SH-SY5Y (cell line): ENCODE measurements around the gene OPCML.

ENCODE experiments used
- GATA2 ChIP-seq: IDR thresholded peaks from 2 replicates; pipeline ENCODE4 v1.6.1; 2011; ENCODE audit warnings: mild to moderate bottlenecking, low read depth, low read length
- GATA3 ChIP-seq: IDR thresholded peaks from 2 replicates; pipeline ENCODE4 v1.6.1; 2011; ENCODE audit warnings: low read depth, mild to moderate bottlenecking, low read length, moderate library complexity

- TF ChIP-seq GATA3 (no peak), GATA2 (no peak)
These were observed 301.9 kb downstream of the OPCML start for GRCh38 chr11:133230431-133230830.
